Liver (tissue), 3 donors: ENCODE measurements around the gene ZNF32.

ENCODE experiments used
- CTCF ChIP-seq: fragments of 150-350 bp; IDR thresholded peaks from 2 replicates; pipeline ENCODE4 v1.5.1; 2017; ENCODE audit warnings: improper control_type of control experiment, low read depth, low read length; ENCODE audit not compliant: missing input control
- JUND ChIP-seq, 2 donors: IDR thresholded peaks; 2 replicates each; pipeline ENCODE4 v1.6.1; 2016; ENCODE audit warnings: antibody characterized with exemption in 2 of 2
- YY1 ChIP-seq: IDR thresholded peaks from 2 replicates; pipeline ENCODE4 v1.6.1; 2016; ENCODE audit warnings: antibody characterized with exemption, mild to moderate bottlenecking
- donor health status: healthy.
- donor health status: healthy.

- TF ChIP-seq YY1, result no peak
- no peak for TF ChIP-seq CTCF
- TF ChIP-seq JUND (IDR thresholded peaks at IDR 0.05), result no peak
These were observed 42.8 kb downstream of the ZNF32 start for GRCh38 chr10:43605850-43606322.
